Hindlimb muscle (tissue), 1 donor: ENCODE measurements around the gene F13B. TPM values are rescaled to one million over a fixed set of nuclear protein-coding genes. Genes with fewer than 3 reads are reported as not detected.
"Not testable (repeated sequence)": the region's sequence is repeated elsewhere in the genome, so short reads cannot be mapped to it uniquely, and the experiment has no call there.

ENCODE experiments used
- DNase-seq: peaks from one replicate; pipeline ENCODE4 v3.0.0-alpha.2; 2013
- polyA plus RNA-seq: library from polyadenylated mRNA; unstranded; fragments of 120-200 nt; gene quantifications from one replicate; pipeline ENCODE4 v1.2.1, GENCODE V29; 2013; ENCODE audit not compliant: insufficient read length

F13B gene
- polyA plus RNA-seq, 1 donor, result not detected

GRCh38 chr1:197042676-197043341 is 24.3 kb downstream of the F13B start:
- no peak for DNase-seq

DNA sequence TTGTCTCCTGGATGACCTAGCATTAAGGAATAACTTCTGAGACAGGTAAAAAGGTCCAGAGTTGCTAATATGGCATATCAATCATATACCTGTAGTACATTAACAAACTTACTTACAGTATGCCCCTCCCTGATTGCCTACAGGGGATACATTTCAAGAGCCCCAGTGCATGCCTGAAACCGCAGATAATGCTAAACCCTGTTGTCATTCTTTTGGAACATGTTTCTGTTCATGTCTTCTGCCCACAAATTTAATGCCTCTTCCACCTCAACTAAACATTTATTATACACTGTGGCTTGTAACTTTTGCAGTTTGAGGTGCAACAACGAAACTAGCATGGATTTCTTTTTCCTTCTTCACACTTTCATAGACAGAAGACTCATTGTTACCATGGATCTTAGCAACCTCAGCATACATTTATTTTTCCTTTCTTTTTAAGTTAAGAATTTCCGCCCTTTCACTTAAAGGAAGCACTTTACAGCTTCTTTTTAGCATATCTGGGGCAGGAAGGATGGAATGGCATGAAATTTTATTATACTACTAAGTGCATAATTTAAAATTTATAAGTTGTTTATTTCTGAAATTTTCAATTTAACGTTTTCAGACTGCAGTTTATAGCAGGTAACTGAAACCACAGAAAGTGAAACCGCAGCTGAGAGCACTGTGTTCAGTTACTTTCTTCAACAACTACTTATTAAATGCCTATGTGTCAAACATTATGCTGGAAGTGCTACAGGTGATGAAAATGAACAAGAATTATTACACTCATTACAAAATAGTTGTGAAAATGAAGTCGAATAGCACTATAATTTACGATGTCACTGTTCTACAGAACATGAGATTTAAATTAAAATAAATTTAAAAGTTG is 25.3 kb downstream of the F13B start:
- no peak for DNase-seq

GRCh38 chr1:197036861-197037260 is 30.2 kb downstream of the F13B start:
- no peak for DNase-seq

DNA sequence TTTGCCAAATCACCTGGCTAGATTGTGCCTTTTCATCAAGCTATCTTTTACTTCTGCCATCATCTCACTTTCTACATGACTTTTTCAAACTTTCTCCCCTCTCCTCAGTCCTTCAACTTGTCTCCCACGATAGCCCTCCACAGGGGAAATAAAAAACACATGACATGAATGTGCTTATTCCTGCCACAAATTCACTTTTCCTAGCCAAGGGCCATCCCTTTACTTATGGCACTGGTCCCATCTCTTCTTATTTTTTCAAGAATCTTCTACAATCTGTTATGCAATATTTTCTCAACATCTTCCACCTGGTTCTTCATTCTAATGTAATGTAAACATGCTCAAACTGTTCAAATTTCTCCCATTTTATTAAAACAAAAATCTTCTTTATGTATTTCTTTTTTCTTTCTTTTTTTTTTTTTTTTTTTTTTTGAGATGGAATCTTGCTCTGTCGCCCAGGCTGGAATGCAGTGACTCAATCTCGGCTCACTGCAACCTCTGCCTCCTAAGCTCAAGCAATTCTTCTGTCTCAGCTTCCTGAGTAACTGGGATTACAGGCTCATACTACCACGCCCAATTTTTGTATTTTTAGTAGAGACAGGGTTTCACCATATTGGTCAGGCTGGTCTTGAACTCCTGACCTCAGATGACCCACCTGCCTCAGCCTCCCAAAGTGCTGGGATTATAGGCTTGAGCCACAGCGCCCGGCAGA is 32.3 kb downstream of the F13B start:
- DNase-seq, result not testable (repeated sequence)

DNA sequence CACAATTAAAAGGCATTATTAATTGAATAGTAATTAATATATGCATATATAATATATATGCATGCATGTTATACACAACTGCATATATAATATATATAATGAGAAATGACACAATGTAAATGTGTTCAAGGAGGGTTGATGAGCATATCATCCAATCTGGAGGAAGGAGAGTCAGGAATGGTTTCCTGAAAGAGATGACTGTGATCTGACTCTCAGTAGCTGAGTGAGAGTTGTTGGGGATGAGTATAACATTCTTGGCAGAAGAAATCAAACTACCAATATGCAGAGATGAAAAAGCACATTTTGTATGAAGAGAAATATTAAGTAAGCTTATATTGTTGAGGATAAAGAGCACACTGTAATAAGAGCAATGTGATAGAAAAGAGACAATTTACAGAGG is 37.3 kb downstream of the F13B start:
- no peak for DNase-seq

DNA sequence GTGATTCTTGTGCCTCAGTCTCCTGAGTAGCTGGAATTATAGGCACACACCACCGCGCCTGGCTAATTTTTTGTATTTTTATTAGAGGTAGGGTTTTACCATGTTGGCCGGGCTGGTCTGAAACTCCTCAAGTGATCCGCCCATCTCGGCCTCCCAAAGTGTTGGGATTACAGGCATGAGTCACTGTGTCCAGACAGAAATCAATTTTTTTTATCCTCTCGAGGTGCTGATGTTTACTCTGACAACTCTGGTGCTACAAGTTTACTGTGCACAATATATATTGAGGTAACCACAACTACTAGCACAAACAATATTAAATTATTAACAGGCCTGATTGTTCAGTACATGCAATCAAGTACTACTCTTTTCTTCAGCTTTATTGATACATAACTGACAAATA is 39.7 kb downstream of the F13B start:
- no peak for DNase-seq

GRCh38 chr1:197024460-197024859 is 42.6 kb downstream of the F13B start:
- DNase-seq, result no peak

GRCh38 chr1:197021716-197022115 is 45.3 kb downstream of the F13B start:
- no peak for DNase-seq

DNA sequence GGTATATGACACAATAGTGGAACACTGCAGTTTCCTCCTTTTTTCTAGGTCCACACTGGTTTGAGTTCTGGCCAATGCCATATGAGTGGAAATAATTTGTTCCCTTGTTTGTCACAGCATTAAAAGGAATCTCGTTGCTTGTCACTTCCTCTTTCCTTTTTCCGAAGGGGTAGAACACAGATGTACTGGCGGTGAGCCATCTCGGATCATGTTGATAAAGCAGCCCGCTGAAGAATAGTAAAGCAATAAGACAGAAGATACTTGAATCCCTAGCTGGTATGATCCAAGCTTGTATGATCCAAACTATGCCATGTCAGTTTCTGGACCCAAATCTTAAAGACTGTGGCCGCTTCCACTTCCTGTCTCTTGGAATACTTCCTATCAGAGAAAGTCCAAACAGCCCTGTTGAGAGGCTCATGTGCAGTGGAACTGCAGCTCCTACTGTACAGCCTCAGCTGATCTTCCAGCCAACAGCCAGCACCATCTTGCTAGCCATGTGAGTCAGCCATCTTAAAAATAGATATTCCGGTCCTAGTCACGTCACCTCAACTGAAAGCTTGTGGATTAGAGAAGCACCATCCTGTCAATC is 49.4 kb downstream of the F13B start:
- peak; percentile 15 for DNase-seq

- DNase-seq, result no peak
Measured at GRCh38 chr1:197016751-197017150, 50.3 kb downstream of the F13B start.

- no peak for DNase-seq
Measured at GRCh38 chr1:197013234-197013633, 53.8 kb downstream of the F13B start.

GRCh38 chr1:197011614-197012013 is 55.4 kb downstream of the F13B start:
- DNase-seq, result no peak

DNA sequence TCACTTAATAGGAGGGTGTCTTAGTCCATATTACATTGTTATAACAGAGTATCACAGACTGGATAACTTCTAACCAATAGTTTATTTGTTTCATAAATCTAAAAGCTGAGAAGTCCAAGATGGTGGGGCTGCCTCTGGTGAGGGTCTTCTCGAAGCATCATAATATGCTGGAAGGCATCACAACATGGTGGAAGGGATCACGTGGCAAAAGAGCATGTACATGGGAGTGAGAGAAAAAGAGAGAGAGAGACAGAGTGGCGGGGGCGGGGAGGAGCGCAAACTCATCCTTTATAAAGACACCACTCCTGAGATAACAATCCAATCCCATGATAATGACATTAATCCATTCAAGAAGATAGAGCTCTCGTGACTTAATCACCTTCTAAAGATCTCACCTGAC is 58.2 kb downstream of the F13B start:
- DNase-seq, result no peak

- DNase-seq, result no peak
Measured at GRCh38 chr1:197003132-197003531, 63.9 kb downstream of the F13B start.

DNA sequence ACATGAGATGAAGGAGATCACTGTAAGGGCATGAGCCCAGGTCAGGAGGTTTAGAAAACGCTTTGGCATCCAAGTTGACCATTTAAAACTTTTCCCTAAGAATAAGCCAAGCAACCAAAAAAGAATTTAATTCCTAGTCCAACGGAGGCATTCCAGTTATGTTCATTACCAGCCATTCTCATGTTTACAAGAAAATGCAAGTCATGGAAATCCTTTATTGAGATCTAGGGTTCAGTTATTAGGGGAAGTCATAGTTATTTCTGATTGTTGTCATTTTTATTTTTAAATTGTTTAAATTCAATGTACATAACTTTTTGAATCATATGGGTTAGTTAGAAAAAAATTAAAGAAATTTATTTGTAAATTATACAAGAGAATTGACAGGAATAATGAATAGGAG is 65.2 kb downstream of the F13B start:
- no peak for DNase-seq

- DNase-seq, result no peak
Measured at GRCh38 chr1:196997423-196997822, 69.6 kb downstream of the F13B start.

GRCh38 chr1:196993916-196994315 is 73.1 kb downstream of the F13B start:
- no peak for DNase-seq

GRCh38 chr1:196991919-196992651 is 75.0 kb downstream of the F13B start:
- DNase-seq, result not testable (repeated sequence)
